HG02798 (cell line): ENCODE results near the gene DDTL.
"Not testable (repeated sequence)": the region's sequence is repeated elsewhere in the genome, so short reads cannot be mapped to it uniquely, and the experiment has no call there.

Experiments used
- ATAC-seq: cut with Tn5 transposase; IDR thresholded peaks from one replicate; pipeline ENCODE4 v1.9.1; 2021; ENCODE audit warnings: mild to moderate bottlenecking; ENCODE audit not compliant: unreplicated experiment, poor library complexity

DDTL gene

DNA sequence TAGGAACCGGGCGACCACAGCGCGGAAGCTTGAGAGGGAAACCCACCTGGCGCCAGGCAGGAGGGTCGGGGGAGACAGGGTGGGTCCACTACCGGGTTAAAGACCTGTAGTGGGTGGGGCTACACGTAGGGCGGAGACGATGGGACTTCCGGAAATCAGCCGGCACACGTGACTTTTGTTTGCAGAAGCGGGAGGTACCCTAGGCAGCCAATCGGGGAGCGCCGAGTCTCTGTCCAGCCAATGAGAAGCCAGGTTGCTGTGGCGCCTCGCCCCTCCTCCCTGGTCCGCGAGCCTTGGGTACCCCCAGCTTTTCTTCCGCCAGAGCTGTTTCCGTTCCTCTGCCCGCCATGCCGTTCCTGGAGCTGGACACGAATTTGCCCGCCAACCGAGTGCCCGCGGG is at the start of gene DDTL:
TSS of gene DDTL (plus strand) at position 321 of the 400 bp plus-strand sequence. CDS start at position 348, 27 bp downstream.
- ATAC-seq, result peak; percentile 97

DNA sequence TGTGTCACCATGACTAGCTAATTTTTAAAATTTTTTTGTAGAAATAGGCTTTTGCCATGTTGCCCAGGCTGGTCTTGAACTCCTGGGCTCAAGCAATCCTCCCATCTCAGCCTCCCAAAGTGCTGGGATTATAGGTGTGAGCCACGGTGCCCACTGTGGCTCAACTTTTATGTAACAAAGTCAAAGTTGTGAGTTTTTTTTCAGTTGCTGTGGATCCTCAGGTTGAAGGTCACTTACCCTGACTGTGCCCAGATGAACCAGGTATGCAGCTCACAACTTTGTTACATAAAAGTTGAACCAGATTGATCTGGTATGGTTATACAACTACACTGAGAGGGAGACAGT is 46.4 kb upstream of the DDTL start:
- not testable (repeated sequence) for ATAC-seq

DNA sequence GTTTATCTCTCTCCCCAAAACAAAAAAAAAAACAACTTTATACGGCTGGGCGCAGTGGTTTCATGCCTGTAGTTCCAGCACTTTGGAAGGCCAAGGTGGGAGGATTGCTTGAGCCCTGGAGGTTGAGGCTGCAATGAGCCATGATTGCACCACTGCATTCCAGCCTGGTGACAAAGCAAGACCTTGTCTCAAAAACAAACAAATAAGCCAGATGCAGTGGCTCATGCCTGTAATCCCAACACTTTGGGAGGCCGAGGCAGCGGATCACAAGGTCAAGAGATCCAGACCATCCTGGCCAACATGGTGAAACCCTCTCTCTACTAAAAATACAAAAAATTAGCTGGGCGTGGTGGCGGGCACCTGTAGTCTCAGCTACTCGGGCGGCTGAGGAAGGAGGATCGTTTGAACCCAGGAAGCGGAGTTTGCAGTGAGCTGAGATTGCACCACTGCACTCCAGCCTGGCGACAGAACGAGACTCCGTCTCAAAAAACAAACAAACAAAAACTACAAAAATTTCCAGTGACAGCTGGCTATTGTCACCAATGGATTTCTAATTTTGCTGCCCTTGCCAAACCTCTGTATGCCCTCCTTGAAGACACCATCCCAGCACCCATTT is 45.0 kb upstream of the DDTL start:
- not testable (repeated sequence) for ATAC-seq

DNA sequence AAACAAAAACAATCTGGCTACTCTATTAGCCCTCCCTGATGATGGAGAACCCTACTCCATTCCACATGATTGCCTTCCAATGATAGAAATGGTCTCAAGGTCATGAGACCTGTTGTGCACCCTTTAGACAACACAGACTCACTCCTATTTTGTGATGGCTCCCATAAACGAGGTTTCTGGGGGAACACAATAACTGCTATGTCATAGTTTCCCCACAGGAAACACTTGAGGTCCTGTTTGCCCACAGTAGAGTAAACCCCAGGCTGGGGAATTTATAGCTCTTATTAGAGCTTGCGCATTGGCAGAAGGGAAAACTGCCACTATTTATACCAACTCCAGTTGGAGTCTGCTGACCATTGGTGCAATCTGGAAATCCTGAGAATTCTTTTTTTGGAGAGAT is 43.8 kb upstream of the DDTL start:
- no peak for ATAC-seq

DNA sequence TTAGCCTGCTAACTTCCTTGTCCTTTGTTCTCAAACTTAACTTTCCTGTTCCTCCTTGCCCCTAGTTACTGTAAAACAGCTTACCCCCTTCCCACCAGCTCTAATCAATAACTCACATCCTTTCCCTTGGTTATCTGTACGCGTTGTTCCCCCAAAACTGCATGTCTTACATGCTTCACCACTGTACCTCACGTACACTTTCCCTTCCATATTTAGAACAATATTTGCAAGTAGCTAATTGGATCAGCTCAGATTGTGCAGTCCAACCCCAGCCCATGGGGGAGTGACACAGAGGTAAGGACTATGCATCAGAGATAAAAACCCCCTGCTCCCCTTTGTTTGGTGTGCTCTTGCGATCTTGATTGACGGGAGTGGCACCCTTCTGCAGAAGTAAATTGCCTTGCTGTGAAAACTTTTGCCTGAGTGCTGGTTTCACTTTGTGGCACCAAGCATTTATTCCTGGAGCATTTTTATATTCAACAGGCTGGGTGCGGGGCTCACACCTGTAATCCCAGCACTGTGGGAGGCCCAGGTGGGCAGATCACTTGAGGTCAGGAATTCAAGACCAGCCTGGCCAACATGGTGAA is 41.6 kb upstream of the DDTL start:
- ATAC-seq, result no peak

DNA sequence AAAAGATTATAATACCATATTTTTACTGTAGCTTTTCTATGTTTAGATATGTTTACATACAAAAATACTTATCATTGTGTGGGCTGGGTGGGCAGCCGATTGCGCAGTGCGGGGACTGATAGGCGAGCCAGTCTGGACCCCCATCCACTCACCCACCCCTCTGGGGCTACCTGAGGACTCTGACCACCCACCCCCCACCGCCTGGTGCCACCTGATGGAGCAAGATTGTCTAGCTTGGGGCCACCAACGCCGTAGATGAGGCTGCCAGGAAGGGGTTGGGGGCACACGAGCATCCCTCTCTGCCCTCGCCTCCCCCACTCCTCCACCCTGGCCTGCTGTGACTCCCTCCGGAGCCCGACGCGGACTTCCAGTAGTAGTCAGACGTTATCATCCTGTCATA is 40.1 kb upstream of the DDTL start:
- ATAC-seq, result no peak

DNA sequence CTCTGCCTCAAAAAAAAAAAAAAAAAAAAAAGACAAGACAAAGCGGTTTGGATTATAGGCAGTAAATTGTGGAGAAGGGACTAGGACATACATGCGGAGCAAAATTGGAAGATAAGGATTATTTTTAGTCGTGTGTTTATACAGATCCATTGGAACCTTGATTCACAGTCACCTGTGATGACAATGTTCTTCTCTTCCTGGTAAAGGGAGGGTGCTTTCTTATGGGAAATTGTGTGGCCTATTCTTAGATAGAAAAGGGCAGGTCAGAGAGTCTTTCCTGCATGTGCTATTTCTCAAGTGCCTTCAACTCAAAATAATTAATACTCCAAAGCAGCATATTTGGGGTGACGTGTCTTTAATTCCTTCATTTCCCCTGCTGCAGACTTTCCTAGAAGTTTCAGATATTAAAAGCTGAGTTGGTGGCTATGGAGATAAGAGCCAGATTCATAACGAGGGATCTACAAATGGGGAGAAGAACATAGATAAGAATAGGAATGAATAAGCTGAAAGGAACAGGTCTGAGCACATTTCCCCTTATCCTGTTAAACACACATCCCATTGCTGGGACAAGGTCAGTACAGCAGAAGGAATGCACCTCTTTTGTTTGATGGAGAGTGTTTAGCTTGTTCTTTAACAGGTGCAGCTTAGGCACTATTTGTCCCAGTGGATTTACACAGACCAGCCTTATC is 28.2 kb upstream of the DDTL start:
- no peak for ATAC-seq

DNA sequence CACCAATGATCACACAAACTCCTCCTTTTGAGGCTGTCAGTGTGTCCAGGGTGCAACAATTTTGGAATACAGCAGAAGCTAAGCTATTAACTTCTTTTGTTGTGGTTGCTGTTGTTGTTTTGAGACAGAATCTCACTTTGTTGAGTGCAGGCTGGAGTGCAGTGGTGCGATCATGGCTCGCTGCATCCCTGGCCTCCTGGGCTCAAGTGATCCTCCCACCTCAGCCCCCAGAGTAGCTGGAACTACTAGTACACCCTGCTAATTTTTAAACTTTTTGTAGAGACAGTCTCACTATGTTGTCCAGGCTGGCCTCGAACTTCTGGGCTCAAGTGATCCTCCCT is 27.7 kb upstream of the DDTL start:
- no peak for ATAC-seq

DNA sequence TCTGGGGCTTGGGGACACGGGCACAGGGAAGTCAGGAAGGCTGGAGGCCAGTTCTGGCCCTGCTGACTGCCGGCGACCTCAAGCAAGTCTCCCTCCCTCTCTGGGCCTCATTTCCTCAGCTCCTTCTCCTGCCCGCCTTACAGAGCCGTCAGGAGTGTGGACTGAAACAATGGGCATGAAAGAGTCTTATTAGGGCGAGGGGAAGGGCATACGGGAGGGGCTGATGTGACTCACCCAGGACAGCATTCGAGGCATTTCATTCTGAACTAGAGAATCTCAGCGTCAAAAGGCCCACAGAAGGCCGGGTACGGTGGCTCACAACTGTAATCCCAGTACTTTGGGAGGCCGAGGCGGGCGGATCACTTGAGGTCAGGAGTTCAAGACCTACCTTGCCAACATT is 26.5 kb upstream of the DDTL start:
- not testable (repeated sequence) for ATAC-seq

DNA sequence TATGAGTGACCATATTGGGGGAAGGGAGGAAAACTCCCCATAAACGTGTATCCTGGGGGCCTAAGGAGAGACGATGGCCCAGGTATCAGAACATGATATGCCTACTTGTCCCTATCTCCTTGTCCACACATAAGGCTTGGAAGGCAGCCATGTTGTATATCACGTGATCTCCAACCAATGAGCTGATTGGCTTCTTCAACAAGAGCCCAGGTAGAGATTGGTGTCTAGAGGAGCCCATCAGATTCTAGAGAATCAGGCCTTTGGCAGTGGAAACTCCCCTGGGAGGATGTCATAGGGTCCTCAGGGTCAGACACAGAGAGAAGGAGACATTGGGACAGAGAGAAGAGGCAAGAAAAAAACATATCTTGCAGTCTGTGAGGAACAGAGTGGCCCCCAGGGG is 19.3 kb upstream of the DDTL start:
- ATAC-seq, result not testable (repeated sequence)

DNA sequence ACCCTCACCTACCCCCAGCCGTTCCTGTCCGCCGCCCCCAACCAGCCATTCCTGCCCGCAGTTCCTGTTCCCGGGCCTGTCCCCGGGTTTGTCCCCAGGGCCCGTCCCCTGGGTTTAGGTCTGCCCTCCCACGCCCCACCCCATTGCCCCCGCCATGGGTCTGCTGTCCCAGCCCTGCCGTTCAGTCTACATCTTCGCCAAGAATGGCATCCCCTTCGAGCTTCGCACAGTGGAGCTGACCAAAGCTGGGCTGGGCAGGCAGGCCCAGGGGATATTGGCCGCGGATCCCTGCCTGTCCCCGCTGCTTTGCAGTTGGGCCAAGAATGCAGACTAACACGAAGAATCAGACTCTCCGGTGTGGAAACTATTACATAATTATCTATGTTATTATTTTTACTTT is 16.9 kb upstream of the DDTL start:
- ATAC-seq, result not testable (repeated sequence)

DNA sequence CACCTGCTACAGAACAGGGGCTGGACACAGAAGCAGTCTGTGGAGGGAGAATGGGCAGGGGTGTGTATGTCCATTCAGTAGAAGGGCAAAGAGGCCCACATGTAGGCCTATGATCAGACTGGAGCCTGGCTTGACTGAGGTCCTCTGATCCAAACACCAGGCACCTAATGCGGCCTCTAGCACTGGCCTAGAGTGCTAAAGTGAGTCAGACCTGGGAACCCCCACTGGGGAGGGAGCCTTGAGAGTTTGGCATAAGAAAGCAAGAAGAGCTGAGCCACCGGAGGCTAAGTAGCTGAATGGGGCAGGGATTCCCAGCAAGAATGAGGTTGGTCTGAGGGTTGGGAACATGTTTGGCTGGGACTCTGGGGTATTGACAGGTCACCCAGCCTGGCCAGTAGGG is 15.3 kb upstream of the DDTL start:
- not testable (repeated sequence) for ATAC-seq

DNA sequence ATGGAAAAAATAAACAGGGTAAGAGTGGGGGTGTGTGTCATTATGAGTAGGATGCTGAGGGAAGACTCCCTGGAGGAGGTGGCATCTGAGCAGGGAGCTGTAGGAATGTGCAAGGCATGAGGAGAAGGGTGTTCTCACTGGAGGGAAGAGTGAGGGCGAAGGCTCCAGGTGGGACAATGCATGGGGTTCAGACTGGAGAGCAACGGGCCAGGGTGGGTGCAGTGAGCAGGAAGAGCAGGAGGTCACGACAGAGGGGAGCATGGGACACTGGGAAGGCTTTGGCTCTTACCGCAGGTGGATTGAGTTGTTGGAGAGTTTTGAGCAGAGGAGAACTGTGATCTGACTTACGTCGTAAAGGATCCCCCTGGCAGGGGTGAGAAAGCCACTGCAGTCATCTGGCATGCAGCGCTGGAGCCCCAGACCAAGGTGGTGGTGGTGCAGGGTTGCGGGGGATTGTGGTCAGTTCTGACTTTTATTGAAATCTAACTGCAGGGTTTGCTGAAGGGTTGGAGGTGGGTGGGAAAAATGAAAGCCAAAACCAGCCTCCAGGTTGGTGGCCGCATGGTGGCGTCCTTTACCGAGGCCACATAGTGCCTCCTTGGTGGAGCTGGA is 13.8 kb upstream of the DDTL start:
- not testable (repeated sequence) for ATAC-seq

DNA sequence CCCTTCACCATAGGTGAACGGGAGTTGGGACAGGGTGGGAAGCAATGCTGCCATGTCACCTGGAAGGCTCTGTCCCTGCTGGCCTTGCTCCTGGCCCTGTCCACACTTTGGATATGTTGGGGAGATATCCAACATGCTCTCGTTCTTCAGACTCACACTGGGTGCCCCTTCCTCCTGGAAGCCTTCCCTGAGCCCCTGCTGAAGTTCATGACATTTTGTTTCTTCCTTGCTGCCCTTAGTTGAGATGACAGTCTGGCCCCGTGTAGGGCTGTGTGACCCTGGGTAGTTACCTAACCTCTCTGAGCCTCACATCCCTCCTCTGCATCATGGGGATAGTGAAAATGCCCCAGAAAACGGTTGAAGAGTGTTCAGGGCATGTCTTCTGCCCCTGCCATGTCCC is 13.2 kb upstream of the DDTL start:
- ATAC-seq, result not testable (repeated sequence)

DNA sequence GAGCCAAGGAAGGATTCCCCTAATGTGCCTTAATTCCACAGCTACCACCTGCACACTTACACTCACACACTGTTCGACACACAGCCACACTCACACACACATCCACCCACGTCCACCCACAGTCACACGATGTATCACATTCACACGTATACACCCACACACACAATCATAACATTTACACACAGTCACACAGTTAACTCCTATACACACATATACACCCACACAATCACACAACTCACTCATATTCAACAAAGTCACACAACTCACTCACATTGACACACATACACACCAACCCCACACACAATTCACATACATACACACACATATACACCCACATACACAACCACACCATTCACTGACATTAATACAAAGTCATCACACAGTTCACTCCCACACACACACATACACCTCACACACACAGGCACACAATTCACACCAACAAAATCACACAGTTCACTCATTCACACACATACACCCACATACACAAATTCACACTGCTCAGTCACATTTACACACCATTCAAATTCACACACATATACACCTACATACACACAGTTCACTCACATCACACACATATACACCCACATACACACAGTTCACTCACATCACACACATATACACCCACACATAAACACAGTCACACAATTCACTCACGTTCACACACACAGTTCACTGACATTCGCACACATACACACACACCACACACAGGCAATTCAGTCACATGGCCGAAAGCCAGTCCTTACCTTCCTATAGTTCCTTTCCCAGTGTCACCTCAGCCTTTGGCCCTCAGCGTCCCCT is 12.3 kb upstream of the DDTL start:
- not testable (repeated sequence) for ATAC-seq

DNA sequence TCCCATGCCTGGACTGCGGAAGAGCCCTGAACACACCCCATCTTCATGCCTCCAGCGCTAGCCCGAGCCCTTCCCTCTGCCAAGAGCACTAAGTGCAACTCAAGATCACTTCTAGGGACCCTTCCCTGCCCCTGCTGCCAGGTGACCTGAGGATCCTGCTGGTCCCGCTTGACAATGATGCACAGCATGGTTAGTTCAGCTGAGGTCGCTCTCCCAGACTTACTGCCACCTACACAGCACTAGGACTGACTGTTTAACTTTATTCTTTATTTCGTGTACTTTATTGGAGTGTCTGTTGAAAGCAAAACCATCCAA is 11.7 kb upstream of the DDTL start:
- ATAC-seq, result not testable (repeated sequence)

DNA sequence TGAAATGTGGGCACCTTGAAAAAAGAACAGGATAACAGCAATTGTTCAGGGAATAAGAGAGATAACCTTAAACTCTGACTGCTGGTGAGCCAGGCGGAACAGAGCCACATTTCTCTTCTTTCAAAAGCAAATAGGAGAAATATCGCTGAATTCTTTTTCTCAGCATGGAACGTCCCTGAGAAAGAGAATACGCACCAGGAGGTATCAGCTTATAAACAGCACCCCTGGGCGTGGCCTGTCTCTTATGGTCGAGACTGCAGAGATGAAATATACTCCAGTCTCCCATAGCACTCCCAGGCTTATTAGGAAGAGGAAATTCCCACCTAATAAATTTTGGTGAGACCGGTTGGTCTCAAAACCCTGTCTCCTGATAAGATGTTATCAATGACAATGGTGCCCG is 10.8 kb upstream of the DDTL start:
- ATAC-seq, result not testable (repeated sequence)

DNA sequence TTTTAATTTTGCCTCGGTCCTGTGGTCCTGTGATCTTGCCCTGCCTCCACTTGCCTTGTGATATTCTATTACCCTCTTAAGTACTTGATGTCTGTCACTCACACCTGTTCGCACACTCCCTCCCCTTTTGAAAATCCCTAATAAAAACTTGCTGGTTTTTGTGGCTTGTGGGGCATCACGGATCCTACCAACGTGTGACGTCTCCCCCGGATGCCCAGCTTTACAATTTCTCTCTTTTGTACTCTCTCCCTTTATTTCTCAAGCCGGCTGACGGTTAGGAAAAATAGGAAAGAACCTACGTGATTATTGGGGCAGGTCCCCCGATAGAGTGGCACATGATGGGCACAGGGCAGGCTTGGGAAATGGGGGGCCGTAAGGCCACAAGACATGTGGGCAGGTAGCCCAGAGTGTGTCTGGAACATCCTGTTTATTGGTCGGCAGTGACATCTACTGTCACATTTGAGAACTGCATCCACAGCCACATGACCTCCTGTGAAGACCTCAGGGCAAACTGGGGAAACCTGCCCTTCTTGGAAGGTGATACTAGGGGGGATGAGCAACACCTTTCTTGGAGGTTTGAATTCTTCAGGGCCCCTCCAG is 10.3 kb upstream of the DDTL start:
- peak; percentile 51 for ATAC-seq

DNA sequence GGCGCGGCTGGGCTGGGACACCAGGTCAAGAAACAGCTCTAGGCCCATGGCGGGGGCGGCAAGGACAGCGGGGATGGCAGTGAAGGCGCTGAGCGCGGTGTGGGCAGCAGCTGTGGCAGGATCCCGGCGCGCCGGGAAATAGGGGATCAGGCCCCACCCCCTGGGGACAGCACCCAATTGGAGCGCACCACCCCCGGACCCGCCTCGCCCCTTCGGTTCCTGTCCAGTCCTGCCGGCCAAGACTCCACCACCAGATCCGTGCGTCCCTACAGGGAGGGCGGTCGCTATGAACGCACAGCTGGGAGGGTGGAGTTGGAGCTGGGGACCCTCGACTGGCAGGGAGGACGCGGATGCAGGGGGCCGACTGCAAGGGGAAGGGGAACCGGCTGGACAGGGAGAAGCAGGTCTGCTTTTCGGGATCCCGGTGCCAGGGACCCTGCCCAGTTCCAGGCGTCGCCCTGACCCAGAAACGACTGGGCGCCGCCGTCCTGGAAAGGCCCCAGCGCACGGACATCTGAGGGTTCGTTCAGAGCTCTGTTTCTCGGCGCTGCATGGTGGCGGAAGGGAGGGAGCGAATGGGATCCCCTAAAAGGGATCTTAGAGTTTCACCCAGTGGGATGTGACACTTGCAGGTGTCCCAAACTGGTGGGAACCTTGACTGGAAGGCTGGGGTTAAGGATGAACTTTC is 5.5 kb upstream of the DDTL start, which contains the start of gene GSTT2B:
TSS of gene GSTT2B (minus strand) at position 112 of the 688 bp plus-strand sequence. CDS start at position 48, 64 bp downstream.
- not testable (repeated sequence) for ATAC-seq

DNA sequence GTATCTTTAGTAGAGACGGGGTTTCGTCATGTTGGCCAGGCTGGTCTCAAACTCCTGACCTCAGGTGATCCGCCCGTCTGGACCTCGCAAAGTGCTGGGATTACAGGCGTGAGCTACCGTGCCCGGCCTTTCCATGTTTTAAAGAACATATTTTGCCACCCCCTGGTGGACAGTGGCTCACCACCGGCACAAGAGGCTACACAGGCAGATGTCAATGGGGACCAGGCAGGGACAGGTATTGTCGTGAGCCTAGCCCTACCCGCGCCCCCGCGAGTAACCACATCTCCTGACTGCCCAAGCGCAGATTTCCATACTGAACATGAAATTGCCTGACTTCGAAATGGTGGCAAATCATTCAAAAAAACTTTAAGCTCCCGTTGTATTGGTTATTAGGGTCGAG is 594 bp upstream of the DDTL start:
- ATAC-seq, result not testable (repeated sequence)
